Psoas muscle (tissue), 8 donors: ENCODE data around the gene RPS3. TPM values are rescaled to one million over a fixed set of nuclear protein-coding genes. Genes with fewer than 3 reads are reported as not detected.

ENCODE experiments used
- ATAC-seq, 4 donors: fragments of 200-7000 bp; cut with Tn5 transposase; one replicate each; pipeline ENCODE4 v1.9.1; 2020; ENCODE audit warnings: moderate library complexity in 3 of 4, mild to moderate bottlenecking in 2 of 4
- DNase-seq, 2 donors: peaks; one replicate each; pipeline ENCODE4 v3.0.0-alpha.2; 2020
- H3K27ac ChIP-seq: fragments of 200-600 bp; one replicate; pipeline ENCODE4 v1.8.0; 2022
- H3K27me3 ChIP-seq, 3 donors: fragments of 200-600 bp in 1 of 3; one replicate each; pipeline versions ENCODE4 v1.6.1 to v1.8.0; 2013 to 2022; ENCODE audit warnings: low read length in 2 of 3, mild to moderate bottlenecking in 2 of 3, moderate library complexity in 1 of 3; ENCODE audit not compliant: insufficient read depth in 3 of 3
- H3K36me3 ChIP-seq, 2 donors: fragments of 200-600 bp in 1 of 2; one replicate each; pipeline versions ENCODE4 v1.6.1 to v1.8.0; 2013 to 2022; ENCODE audit warnings: low read depth in 1 of 2, mild to moderate bottlenecking in 1 of 2, moderate library complexity in 1 of 2; ENCODE audit not compliant: insufficient read depth in 1 of 2
- H3K4me1 ChIP-seq: fragments of 200-600 bp; one replicate; pipeline ENCODE4 v1.8.0; 2022
- H3K4me3 ChIP-seq: fragments of 200-600 bp; one replicate; pipeline ENCODE4 v1.8.0; 2022; ENCODE audit warnings: mild to moderate bottlenecking
- H3K9me3 ChIP-seq: fragments of 200-600 bp; one replicate; pipeline ENCODE4 v1.8.0; 2022
- CTCF ChIP-seq: fragments of 200-600 bp; IDR thresholded peaks from one replicate; pipeline ENCODE4 v1.8.0; 2022; ENCODE audit warnings: antibody characterized with exemption
- WGBS, 3 donors: extraction: QIAGEN DNeasy Blood & Tissue Kit; methylation state at CpG; one replicate each; pipeline versions ENCODE4 v1.1.6 to v1.1.7; 2013; 5-methylcytosine and 5-hydroxymethylcytosine counted together
- intact Hi-C, 2 donors: fragments of 100-400 bp; cut with DNase I; formaldehyde crosslinking; loops; one replicate each; pipeline versions ENCODE4 v1.11.0 to v1.14.2; 2022
- polyA plus RNA-seq, 3 donors: library from polyadenylated mRNA; stranded (reverse); fragments of 200-250 nt; gene quantifications; one replicate each; pipeline ENCODE4 v1.2.3, GENCODE V29; 2013
- total RNA-seq, 4 donors: library from RNA; stranded (reverse); fragmentation: NEBNext Ultra II Directional in 2 of 4; extraction: Animal tissue kit (Norgen Biotek cat#: 25700) in 2 of 4; gene quantifications; one replicate each; pipeline versions ENCODE4 v1.2.1 to v1.2.4, GENCODE V29; 2021 to 2023
- donor health status: healthy with polysubstance abuse.
- donor health status: DM: no; HTN: no; CAD: no; lungs with moderate emphysema.
- donor health status: Bipolar disorder and iron deficiency.
- donor health status: healthy.
- donor health status: DM: yes; HTN: yes; CAD: no.
- donor health status: DM: no; HTN: no; CAD: no.
- donor health status: DM: no; HTN: no; CAD: no.
- donor health status: DM: yes; HTN: yes; CAD: no.

Gene RPS3
- total and polyA plus RNA-seq, 7 donors: 807 to 2,132 (median 1,216) TPM

DNA sequence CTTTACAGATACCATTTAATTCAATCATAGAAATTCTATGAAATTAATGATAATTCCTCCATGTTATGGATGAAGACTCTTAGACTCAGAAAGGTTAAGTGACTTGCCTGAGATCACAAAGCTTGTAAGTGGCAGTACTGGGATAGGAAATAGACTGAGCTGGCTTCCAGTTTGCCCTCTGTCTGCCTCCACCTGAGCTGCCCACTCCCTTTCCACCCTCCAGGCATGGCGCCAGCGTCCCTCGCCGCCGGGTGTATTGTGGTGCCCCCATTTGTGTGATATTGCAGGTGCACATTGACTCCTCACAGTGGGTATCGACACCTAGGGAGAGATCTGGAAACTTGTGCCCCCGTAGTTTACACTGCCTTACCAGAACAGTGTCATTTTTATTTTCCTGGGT is 9.4 kb upstream of the RPS3 start:
- intact Hi-C loops: loop anchor here (2.0 to 10.0 kb wide), 4 partner anchors 57 to 245 kb away; no protein-coding TSS in a partner anchor
- 76 to 88% (median 84%) methylated on average over 7 of the region's 7 CpGs for WGBS, 3 donors
- no peak for TF ChIP-seq CTCF

DNA sequence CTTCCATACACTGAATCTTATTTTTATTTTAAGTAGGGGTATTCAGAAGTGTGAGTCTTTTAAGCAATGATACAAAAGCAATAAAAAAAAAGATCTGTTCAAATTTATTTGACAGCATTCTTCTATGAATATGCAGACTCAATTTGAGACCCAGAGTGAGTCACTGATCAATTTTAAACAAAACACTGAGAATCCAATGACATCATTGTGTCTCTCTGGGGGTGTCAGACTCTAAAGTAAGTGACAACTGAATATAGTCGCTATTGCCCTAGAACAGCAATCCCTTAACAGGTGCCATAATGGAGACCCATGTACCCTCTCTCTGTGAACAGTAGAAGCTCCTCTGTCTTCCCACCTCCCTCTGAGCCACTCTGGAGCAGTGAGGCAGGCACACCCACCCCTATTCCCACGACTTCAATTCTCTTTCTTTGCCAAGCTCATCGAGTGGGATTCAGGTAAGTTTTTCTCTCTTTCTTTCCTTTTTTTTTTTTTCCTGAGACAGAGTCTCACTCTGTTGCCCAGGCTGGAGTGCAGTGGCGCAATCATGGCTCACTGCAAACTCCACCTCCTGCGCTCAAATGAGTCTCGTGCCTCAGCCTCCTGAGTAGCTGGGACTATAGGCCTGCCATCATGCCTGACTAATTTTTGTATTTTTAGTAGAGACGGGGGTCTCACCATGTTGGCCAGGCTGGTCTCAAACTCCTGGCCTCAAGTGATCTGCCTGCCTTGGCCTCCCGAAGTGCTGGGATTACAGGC is 5.1 kb upstream of the RPS3 start:
- H3K9me3 ChIP-seq: no peaks in the 10 kb centered on the region
- DNase-seq (no peak), ATAC-seq (no peak)
- no peaks in the 10 kb centered on the region for H3K36me3 ChIP-seq
- H3K4me3 ChIP-seq: no peak overlapping the region
- no peak for TF ChIP-seq CTCF
- no peaks in the 10 kb centered on the region for H3K4me1 ChIP-seq
- intact Hi-C loops: no loop called here
- no peak overlapping the region for H3K27ac ChIP-seq
- H3K27me3 ChIP-seq: no peaks in the 10 kb centered on the region
- 68 to 81% (median 75%) methylated on average over 8 of the region's 8 CpGs for WGBS, 3 donors

More for the DNA sequence above, 9.4 kb upstream of the RPS3 start:
- H3K4me3 ChIP-seq: no peak overlapping the region
- no peaks in the 10 kb centered on the region for H3K9me3 ChIP-seq
- H3K36me3 ChIP-seq: no peaks in the 10 kb centered on the region
- no peak overlapping the region for H3K27ac ChIP-seq
- ATAC-seq: no peak
- peaks cover 10% of the 10 kb centered on the region for H3K4me1 ChIP-seq
- H3K27me3 ChIP-seq: no peaks in the 10 kb centered on the region
- DNase-seq: no peak

DNA sequence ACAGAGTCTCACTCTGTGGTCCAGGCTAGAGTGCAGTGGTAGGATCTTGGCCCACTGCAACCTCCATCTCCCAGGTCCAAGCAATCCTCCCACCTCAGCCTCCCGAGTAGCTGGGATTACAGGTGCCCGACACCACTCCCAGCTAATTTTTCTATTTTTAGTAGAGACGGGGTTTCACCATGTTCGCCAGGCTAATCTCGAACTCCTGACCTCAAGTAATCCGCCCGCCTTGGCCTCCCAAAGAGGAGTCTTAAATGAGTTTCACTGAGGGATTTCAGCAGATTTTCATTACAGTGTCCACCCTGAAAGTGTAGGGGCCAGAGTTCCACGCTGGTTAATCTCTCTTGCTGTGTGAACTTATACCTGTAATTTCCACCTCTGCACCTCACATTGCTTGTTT is 412 bp upstream of the RPS3 start:
- no peaks in the 10 kb centered on the region for H3K9me3 ChIP-seq
- no peak overlapping the region for H3K4me3 ChIP-seq
- DNase-seq (no peak), ATAC-seq (peak in 2 of 4 donors; percentile 2)
- intact Hi-C loops: no loop called here
- peaks cover 33% of the 10 kb centered on the region for H3K4me1 ChIP-seq
- TF ChIP-seq CTCF: no peak
- WGBS, 3 donors: 70 to 81% (median 77%) methylated on average over 8 of the region's 8 CpGs
- H3K36me3 ChIP-seq: peaks cover 16 to 41% of the 10 kb centered on the region in 2 donors
- H3K27me3 ChIP-seq: no peaks in the 10 kb centered on the region
- no peak overlapping the region for H3K27ac ChIP-seq

- Histone ChIP-seq H3K9me3 (no peaks in the 10 kb centered on the region), H3K27ac (peak overlapping the region; percentile 91), H3K36me3 (peaks cover 17 to 55% of the 10 kb centered on the region in 2 donors), H3K27me3 (no peaks in the 10 kb centered on the region), H3K4me1 (peaks cover 33% of the 10 kb centered on the region), H3K4me3 (peak overlapping the region; percentile 78)
- ATAC-seq (peak; percentile 7 to 20 (median 12)), DNase-seq (no peak)
- 17 to 22% (median 20%) methylated on average over 11 of the region's 11 CpGs for WGBS, 3 donors
- TF ChIP-seq CTCF: no peak
- intact Hi-C loops: no loop called here
Measured at GRCh38 chr11:75400146-75400865, 988 bp downstream of the RPS3 start.
